Measurements from ENCODE around the gene FARP1. TPM values are rescaled to one million over a fixed set of nuclear protein-coding genes. Genes with fewer than 3 reads are reported as not detected.

Gene FARP1
- total and polyA plus RNA-seq, 2 of the 13 experiments (the other 11 are each of a cell fraction or from before 2014, with no cell fraction given), result 70.6 to 126 TPM

DNA sequence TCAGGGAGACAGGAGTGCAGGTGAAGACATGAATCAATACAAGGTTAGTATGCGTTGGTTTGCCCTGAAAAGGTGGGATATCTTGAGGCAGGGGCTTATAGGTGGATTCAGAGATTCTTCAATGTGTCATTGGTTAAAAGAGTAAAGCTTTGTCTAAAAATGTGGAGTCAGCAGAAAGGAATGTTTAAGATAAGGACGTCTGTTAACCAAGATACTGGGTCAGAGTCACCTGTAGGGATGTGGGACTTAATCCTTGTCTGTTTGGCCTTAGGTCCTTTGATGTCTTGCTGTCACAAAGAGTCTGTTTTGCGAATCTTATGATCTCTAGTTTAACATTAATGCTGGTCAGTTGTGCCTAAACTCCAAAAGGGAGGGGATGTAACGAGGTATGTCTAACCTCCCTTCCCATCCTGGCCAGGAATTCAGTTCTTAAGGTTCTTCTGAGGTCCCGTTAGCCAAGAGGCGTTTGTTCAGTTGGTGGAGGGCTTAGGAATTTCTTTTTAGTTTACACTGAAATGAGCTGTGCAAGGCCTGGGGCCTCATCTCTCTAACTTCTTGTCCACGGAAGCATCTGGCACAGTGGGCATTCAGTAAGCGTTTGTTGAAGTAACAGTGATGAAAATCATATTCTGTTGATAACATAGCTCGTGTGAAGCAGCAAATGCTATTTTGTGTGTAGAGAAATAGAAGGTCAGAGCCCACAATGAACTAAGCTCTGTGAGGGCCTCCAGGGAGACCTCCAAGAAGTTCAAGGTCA lies 130.4 kb downstream of the FARP1 start (continued):
- TF ChIP-seq, protein P1, sequence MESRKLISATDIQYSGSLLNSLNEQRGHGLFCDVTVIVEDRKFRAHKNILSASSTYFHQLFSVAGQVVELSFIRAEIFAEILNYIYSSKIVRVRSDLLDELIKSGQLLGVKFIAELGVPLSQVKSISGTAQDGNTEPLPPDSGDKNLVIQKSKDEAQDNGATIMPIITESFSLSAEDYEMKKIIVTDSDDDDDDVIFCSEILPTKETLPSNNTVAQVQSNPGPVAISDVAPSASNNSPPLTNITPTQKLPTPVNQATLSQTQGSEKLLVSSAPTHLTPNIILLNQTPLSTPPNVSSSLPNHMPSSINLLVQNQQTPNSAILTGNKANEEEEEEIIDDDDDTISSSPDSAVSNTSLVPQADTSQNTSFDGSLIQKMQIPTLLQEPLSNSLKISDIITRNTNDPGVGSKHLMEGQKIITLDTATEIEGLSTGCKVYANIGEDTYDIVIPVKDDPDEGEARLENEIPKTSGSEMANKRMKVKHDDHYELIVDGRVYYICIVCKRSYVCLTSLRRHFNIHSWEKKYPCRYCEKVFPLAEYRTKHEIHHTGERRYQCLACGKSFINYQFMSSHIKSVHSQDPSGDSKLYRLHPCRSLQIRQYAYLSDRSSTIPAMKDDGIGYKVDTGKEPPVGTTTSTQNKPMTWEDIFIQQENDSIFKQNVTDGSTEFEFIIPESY (CRISPR knock-in tag; IDR thresholded peaks at IDR 0.05), result no peak
- TF ChIP-seq, protein P2, sequence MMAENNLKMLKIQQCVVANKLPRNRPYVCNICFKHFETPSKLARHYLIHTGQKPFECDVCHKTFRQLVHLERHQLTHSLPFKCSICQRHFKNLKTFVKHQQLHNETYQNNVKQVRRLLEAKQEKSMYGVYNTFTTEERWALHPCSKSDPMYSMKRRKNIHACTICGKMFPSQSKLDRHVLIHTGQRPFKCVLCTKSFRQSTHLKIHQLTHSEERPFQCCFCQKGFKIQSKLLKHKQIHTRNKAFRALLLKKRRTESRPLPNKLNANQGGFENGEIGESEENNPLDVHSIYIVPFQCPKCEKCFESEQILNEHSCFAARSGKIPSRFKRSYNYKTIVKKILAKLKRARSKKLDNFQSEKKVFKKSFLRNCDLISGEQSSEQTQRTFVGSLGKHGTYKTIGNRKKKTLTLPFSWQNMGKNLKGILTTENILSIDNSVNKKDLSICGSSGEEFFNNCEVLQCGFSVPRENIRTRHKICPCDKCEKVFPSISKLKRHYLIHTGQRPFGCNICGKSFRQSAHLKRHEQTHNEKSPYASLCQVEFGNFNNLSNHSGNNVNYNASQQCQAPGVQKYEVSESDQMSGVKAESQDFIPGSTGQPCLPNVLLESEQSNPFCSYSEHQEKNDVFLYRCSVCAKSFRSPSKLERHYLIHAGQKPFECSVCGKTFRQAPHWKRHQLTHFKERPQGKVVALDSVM (CRISPR knock-in tag; IDR thresholded peaks at IDR 0.05), result no peak
- TF ChIP-seq CHCHD3 (CRISPR knock-in tag; IDR thresholded peaks at IDR 0.05) (no peak), BCL6 (CRISPR knock-in tag; IDR thresholded peaks at IDR 0.05) (peak; percentile 49; the same call in 1 of the 2 replicates), MIER2 (CRISPR knock-in tag; IDR thresholded peaks at IDR 0.05) (no peak), ZNF431 (CRISPR knock-in tag; IDR thresholded peaks at IDR 0.05; ENCODE audit: borderline replicate concordance, low read depth) (no peak), ZSCAN9 (CRISPR knock-in tag; IDR thresholded peaks at IDR 0.05; ENCODE audit: borderline replicate concordance) (no peak), TBP (CRISPR knock-in tag; IDR thresholded peaks at IDR 0.05) (no peak), REXO4 (CRISPR knock-in tag; IDR thresholded peaks at IDR 0.05; ENCODE audit: borderline replicate concordance) (no peak), SIX4 (CRISPR knock-in tag; IDR thresholded peaks at IDR 0.05) (0 out of 2 replicates have a peak, but pooled peaks have one; percentile 17), ZNF432 (CRISPR knock-in tag; IDR thresholded peaks at IDR 0.05; ENCODE audit: borderline replicate concordance) (no peak), SAP130 (CRISPR knock-in tag; IDR thresholded peaks at IDR 0.05; ENCODE audit: low read depth) (peak; percentile 47), NFE2 (CRISPR knock-in tag; IDR thresholded peaks at IDR 0.05) (no peak), ZNF660 (CRISPR knock-in tag; IDR thresholded peaks at IDR 0.05; ENCODE audit: borderline replicate concordance, low read depth) (no peak), ZNF776 (CRISPR knock-in tag; IDR thresholded peaks at IDR 0.05) (no peak), STAG1 (CRISPR knock-in tag; IDR thresholded peaks at IDR 0.05) (no peak; the same call in 1 of the 2 replicates), IKZF4 (CRISPR knock-in tag; IDR thresholded peaks at IDR 0.05; ENCODE audit: borderline replicate concordance, low read depth, not compliant biosample characterization) (no peak)
- TF ChIP-seq, protein P3, sequence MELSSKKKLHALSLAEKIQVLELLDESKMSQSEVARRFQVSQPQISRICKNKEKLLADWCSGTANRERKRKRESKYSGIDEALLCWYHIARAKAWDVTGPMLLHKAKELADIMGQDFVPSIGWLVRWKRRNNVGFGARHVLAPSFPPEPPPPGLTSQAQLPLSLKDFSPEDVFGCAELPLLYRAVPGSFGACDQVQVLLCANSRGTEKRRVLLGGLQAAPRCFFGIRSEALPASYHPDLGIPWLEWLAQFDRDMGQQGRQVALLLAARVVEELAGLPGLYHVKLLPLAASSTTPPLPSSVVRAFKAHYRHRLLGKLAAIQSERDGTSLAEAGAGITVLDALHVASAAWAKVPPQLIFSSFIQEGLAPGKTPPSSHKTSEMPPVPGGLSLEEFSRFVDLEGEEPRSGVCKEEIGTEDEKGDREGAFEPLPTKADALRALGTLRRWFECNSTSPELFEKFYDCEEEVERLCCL (CRISPR knock-in tag; IDR thresholded peaks at IDR 0.05; ENCODE audit: borderline replicate concordance), result no peak
- TF ChIP-seq, protein P4, sequence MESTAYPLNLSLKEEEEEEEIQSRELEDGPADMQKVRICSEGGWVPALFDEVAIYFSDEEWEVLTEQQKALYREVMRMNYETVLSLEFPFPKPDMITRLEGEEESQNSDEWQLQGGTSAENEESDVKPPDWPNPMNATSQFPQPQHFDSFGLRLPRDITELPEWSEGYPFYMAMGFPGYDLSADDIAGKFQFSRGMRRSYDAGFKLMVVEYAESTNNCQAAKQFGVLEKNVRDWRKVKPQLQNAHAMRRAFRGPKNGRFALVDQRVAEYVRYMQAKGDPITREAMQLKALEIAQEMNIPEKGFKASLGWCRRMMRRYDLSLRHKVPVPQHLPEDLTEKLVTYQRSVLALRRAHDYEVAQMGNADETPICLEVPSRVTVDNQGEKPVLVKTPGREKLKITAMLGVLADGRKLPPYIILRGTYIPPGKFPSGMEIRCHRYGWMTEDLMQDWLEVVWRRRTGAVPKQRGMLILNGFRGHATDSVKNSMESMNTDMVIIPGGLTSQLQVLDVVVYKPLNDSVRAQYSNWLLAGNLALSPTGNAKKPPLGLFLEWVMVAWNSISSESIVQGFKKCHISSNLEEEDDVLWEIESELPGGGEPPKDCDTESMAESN (CRISPR knock-in tag; conservative IDR thresholded peaks at IDR 0.05), result no peak; the same call in 1 of the 2 replicates
- TF ChIP-seq, protein P5, sequence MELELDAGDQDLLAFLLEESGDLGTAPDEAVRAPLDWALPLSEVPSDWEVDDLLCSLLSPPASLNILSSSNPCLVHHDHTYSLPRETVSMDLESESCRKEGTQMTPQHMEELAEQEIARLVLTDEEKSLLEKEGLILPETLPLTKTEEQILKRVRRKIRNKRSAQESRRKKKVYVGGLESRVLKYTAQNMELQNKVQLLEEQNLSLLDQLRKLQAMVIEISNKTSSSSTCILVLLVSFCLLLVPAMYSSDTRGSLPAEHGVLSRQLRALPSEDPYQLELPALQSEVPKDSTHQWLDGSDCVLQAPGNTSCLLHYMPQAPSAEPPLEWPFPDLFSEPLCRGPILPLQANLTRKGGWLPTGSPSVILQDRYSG (CRISPR knock-in tag; IDR thresholded peaks at IDR 0.05), result no peak

All from HepG2 (cell line).